H1 (cell line): ENCODE measurements around the gene MYRF. TPM values are rescaled to one million over a fixed set of nuclear protein-coding genes. Genes with fewer than 3 reads are reported as not detected.

Experiments used
- CTCF ChIA-PET: fragments of 300-600 bp; sonication (Branson Sonifier 250); formaldehyde crosslinking; loops from one replicate; lab custom pipeline; 2021; ENCODE audit not compliant: partially characterized antibody; lab: Charles Lee
- POLR2A ChIA-PET: fragments of 300-600 bp; sonication (Branson Sonifier 250); formaldehyde crosslinking; loops from one replicate; lab custom pipeline; 2021; ENCODE audit warnings: inconsistent platforms; ENCODE audit not compliant: partially characterized antibody; lab: Charles Lee
- DNase-seq, 2 experiments: peaks; one replicate each; pipeline versions ENCODE4 v3.0.0 to v3.0.0-alpha.2; 2010 to 2022; ENCODE audit warnings: low spot score in 2 of 2, low read depth in 1 of 2, mixed read lengths in 1 of 2
- FAIRE-seq: peaks from 2 replicates; lab custom pipeline; 2011; peaks lifted over from hg19 to GRCh38; lab: Jason Lieb, UNC
- H2AFZ ChIP-seq: 2 replicates; pipeline ENCODE4 v1.8.1; 2012; ENCODE audit warnings: low read length, inconsistent platforms
- H2AK5ac ChIP-seq: 2 replicates; pipeline ENCODE4 v1.6.1; 2013; ENCODE audit warnings: low read depth, low read length
- H2BK120ac ChIP-seq: replicated peaks from 2 replicates; pipeline ENCODE3; 2013; ENCODE audit warnings: low read depth, low read length, inconsistent platforms
- H2BK12ac ChIP-seq: 2 replicates; pipeline ENCODE4 v1.6.1; 2013; ENCODE audit warnings: low read depth, low read length
- H2BK15ac ChIP-seq: 2 replicates; pipeline ENCODE4 v1.6.1; 2013; ENCODE audit warnings: low read length
- H2BK20ac ChIP-seq: 2 replicates; pipeline ENCODE4 v1.6.1; 2013; ENCODE audit warnings: low read length
- H2BK5ac ChIP-seq: 2 replicates; pipeline ENCODE4 v1.6.1; 2013; ENCODE audit warnings: low read depth, low read length
- H3K14ac ChIP-seq: 2 replicates; pipeline ENCODE4 v1.6.1; 2013; ENCODE audit warnings: inconsistent platforms; ENCODE audit not compliant: insufficient read length
- H3K18ac ChIP-seq: 2 replicates; pipeline ENCODE4 v1.6.1; 2013; ENCODE audit warnings: low read length; ENCODE audit errors: extremely low read depth
- H3K23ac ChIP-seq: 2 replicates; pipeline ENCODE4 v1.6.1; 2013; ENCODE audit warnings: inconsistent platforms; ENCODE audit not compliant: insufficient read length
- H3K23me2 ChIP-seq: 2 replicates; pipeline ENCODE4 v1.6.1; 2013; ENCODE audit warnings: low read depth, low read length
- H3K27ac ChIP-seq: 2 replicates; pipeline ENCODE4 v1.6.1; 2011; ENCODE audit warnings: low read depth, low read length, inconsistent platforms
- H3K27me3 ChIP-seq, 4 experiments: replicated peaks in 1 of 4; 1 replicate in 1 of 4; 2 replicates in 3 of 4; pipeline versions ENCODE4 v1.6.1 to v1.8.1; 2011 to 2013; ENCODE audit warnings: low read length in 3 of 4, mild to moderate bottlenecking in 3 of 4, inconsistent platforms in 2 of 4, mixed read lengths in 2 of 4, moderate library complexity in 1 of 4; ENCODE audit not compliant: control insufficient read depth in 3 of 4, insufficient read depth in 3 of 4; ENCODE audit errors: extremely low read depth in 1 of 4
- H3K36me3 ChIP-seq, 4 experiments: 2 replicates each; pipeline versions ENCODE4 v1.6.1 to v1.8.1; 2011 to 2013; ENCODE audit warnings: mild to moderate bottlenecking in 4 of 4, low read length in 3 of 4, moderate library complexity in 2 of 4, control low read depth in 1 of 4, inconsistent platforms in 1 of 4; ENCODE audit not compliant: insufficient read depth in 4 of 4, control insufficient read depth in 2 of 4
- H3K4ac ChIP-seq: replicated peaks from 2 replicates; pipeline ENCODE3; 2013; ENCODE audit warnings: low read length, low read depth, mixed read lengths, inconsistent platforms; ENCODE audit not compliant: insufficient read length
- H3K4me1 ChIP-seq, 4 experiments: replicated peaks in 1 of 4; 1 replicate in 1 of 4; 2 replicates in 3 of 4; pipeline versions ENCODE4 v1.6.1 to v1.8.1; 2011 to 2013; ENCODE audit warnings: low read length in 3 of 4, inconsistent platforms in 2 of 4, mixed read lengths in 1 of 4; ENCODE audit not compliant: insufficient read depth in 4 of 4, control insufficient read depth in 3 of 4
- H3K4me2 ChIP-seq, 2 experiments: 2 replicates each; pipeline versions ENCODE4 v1.6.1 to v1.8.1; 2011 to 2013; ENCODE audit warnings: low read depth in 2 of 2, low read length in 2 of 2, control low read depth in 1 of 2, inconsistent platforms in 1 of 2, mild to moderate bottlenecking in 1 of 2; ENCODE audit not compliant: insufficient read depth in 1 of 2
- H3K4me3 ChIP-seq, 4 experiments: fragments of 200-600, 300-600 bp in 1 of 4; sonication (generic), shearing (Covaris generic), sonication (Bioruptor Twin) in 1 of 4; 2 replicates each; pipeline versions ENCODE4 v1.5.1 to v1.8.1; 2011 to 2016; ENCODE audit warnings: low read length in 4 of 4, low read depth in 3 of 4, control low read depth in 2 of 4, inconsistent platforms in 2 of 4, mild to moderate bottlenecking in 2 of 4, mixed read lengths in 1 of 4, moderate library complexity in 1 of 4; ENCODE audit not compliant: insufficient read depth in 2 of 4; ENCODE audit errors: extremely low read depth in 1 of 4
- H3K56ac ChIP-seq: replicated peaks from 2 replicates; pipeline ENCODE3; 2013; ENCODE audit warnings: low read depth, mild to moderate bottlenecking, mixed read lengths, low read length, inconsistent platforms; ENCODE audit not compliant: insufficient read length
- H3K79me1 ChIP-seq: 2 replicates; pipeline ENCODE4 v1.6.1; 2013; ENCODE audit warnings: low read depth, low read length, control low read depth
- H3K79me2 ChIP-seq, 2 experiments: 2 replicates each; pipeline versions ENCODE4 v1.6.1 to v1.8.1; 2012 to 2013; ENCODE audit warnings: low read length in 2 of 2, mild to moderate bottlenecking in 2 of 2, inconsistent platforms in 1 of 2; ENCODE audit not compliant: insufficient read depth in 2 of 2, control insufficient read depth in 1 of 2
- H3K9ac ChIP-seq, 4 experiments: replicated peaks in 1 of 4; 1 replicate in 1 of 4; 2 replicates in 3 of 4; pipeline versions ENCODE4 v1.6.1 to v1.8.1; 2011 to 2013; ENCODE audit warnings: low read depth in 3 of 4, low read length in 3 of 4, control low read depth in 2 of 4, mild to moderate bottlenecking in 2 of 4, moderate library complexity in 2 of 4, inconsistent platforms in 1 of 4; ENCODE audit errors: extremely low read depth in 1 of 4
- H3K9me3 ChIP-seq, 2 experiments: 2 replicates each; pipeline versions ENCODE4 v1.6.1 to v1.8.1; 2012 to 2013; ENCODE audit warnings: mild to moderate bottlenecking in 2 of 2, moderate library complexity in 2 of 2, control low read depth in 1 of 2, inconsistent platforms in 1 of 2, low read depth in 1 of 2, low read length in 1 of 2, mixed read lengths in 1 of 2; ENCODE audit not compliant: insufficient read depth in 2 of 2
- H4K20me1 ChIP-seq, 2 experiments: replicated peaks in 1 of 2; 2 replicates each; pipeline versions ENCODE3 to v1.8.1; 2011 to 2013; ENCODE audit warnings: inconsistent platforms in 2 of 2, low read length in 2 of 2, mild to moderate bottlenecking in 1 of 2; ENCODE audit not compliant: insufficient read depth in 2 of 2, control insufficient read depth in 1 of 2
- H4K5ac ChIP-seq: 2 replicates; pipeline ENCODE4 v1.6.1; 2013; ENCODE audit warnings: low read length, low read depth, mixed read lengths, inconsistent platforms; ENCODE audit not compliant: insufficient read length
- H4K8ac ChIP-seq: 2 replicates; pipeline ENCODE4 v1.8.0; 2013; ENCODE audit warnings: mild to moderate bottlenecking, moderate library complexity, low read length, inconsistent platforms; ENCODE audit not compliant: insufficient read depth; ENCODE audit errors: extremely low read depth
- H4K91ac ChIP-seq: replicated peaks from 2 replicates; pipeline ENCODE3; 2013; ENCODE audit warnings: low read length, mixed read lengths, inconsistent platforms; ENCODE audit not compliant: insufficient read length
- HDAC2 ChIP-seq, 2 experiments: fragments of 300-600 bp in 1 of 2; sonication (generic) in 1 of 2; IDR thresholded peaks; 2 replicates each; pipeline ENCODE4 v1.6.1; 2011 to 2012; ENCODE audit warnings: low read depth in 2 of 2, low read length in 2 of 2, mild to moderate bottlenecking in 2 of 2, moderate library complexity in 2 of 2, borderline replicate concordance in 1 of 2, inconsistent platforms in 1 of 2
- POLR2AphosphoS5 ChIP-seq: IDR thresholded peaks from 2 replicates; pipeline ENCODE4 v1.6.1; 2011; ENCODE audit warnings: low read depth, low read length
- SRF ChIP-seq: IDR thresholded peaks from 2 replicates; pipeline ENCODE4 v1.6.1; 2011; ENCODE audit warnings: mild to moderate bottlenecking, low read depth, low read length, moderate library complexity
- TEAD4 ChIP-seq: IDR thresholded peaks from 2 replicates; pipeline ENCODE4 v1.6.1; 2012; ENCODE audit warnings: low read depth, low read length, inconsistent platforms, mixed read lengths
- WGBS, 2 experiments: shearing (Covaris generic) in 1 of 2; methylation state at CpG; one replicate each; pipeline versions ENCODE4 v1.1.6 to v1.1.7; 2013 to 2015; ENCODE audit warnings: low lambda C conversion rate in 2 of 2, mixed read lengths in 2 of 2, inconsistent platforms in 1 of 2, low coverage in 1 of 2, missing lambda C conversion rate in 1 of 2; ENCODE audit not compliant: insufficient replicate concordance in 2 of 2, insufficient coverage in 1 of 2, insufficient read length in 1 of 2; ENCODE audit errors: extremely low coverage in 1 of 2, missing lambda C conversion rate in 1 of 2; 5-methylcytosine and 5-hydroxymethylcytosine counted together
- polyA plus RNA-seq, 7 experiments: library from polyadenylated mRNA; depleted of rRNA in 3 of 7; stranded (reverse) in 5 of 7; unstranded in 2 of 7; fragments of >200 nt in 5 of 7; fragments of 200-250 nt in 2 of 7; gene quantifications; 1 replicate in 5 of 7; 2 replicates in 1 of 7; 4 replicates in 1 of 7; pipeline versions ENCODE4 v1.2.1 to v1.2.3, GENCODE V29; 2011 to 2013; ENCODE audit warnings: missing spikeins in 2 of 7, mixed read lengths in 2 of 7
- total RNA-seq: library from RNA; stranded (reverse); fragmentation: NEBNext Ultra II Directional; extraction: Animal tissue kit (Norgen Biotek cat#: 25700); gene quantifications from 2 replicates; pipeline ENCODE4 v1.2.1, GENCODE V29; 2021

The MYRF gene
- total and polyA plus RNA-seq, 2 of the 8 experiments (the other 6 are each of a cell fraction or from before 2014, with no cell fraction given): 6.0 to 6.1 TPM

GRCh38 chr11:61771985-61772455, 19.6 kb downstream of the MYRF start:
- Histone ChIP-seq H4K5ac (no peak overlapping the region), H2BK5ac (peak overlapping the region; percentile 73; the same call in 1 of the 2 replicates), H2AK5ac (peak overlapping the region; percentile 82; the same call in 1 of the 2 replicates), H3K56ac (no peak overlapping the region), H3K4me1 (peaks cover 0 to 23% (median 15%) of the 10 kb centered on the region in 4 experiments; a peak in 6 of 7 replicates), H3K18ac (peak overlapping the region; percentile 7; the same call in 1 of the 2 replicates), H3K79me1 (no peaks in the 10 kb centered on the region), H3K4ac (no peak overlapping the region), H3K4me3 (no peak overlapping the region), H3K4me2 (no peak overlapping the region), H4K91ac (peak overlapping the region; percentile 91), H3K9me3 (no peaks in the 10 kb centered on the region), H3K23ac (no peak overlapping the region), H2BK12ac (peak overlapping the region; percentile 98; the same call in 1 of the 2 replicates), H2BK15ac (no peak overlapping the region), H2BK20ac (no peak overlapping the region), H3K14ac (no peak overlapping the region), H3K27me3 (no peaks in the 10 kb centered on the region), H3K79me2 (no peaks in the 10 kb centered on the region), H2AFZ (no peak overlapping the region), H3K36me3 (no peaks in the 10 kb centered on the region), H2BK120ac (no peak overlapping the region), H3K23me2 (no peaks in the 10 kb centered on the region), H4K8ac (peak overlapping the region; percentile 72), H4K20me1 (no peaks in the 10 kb centered on the region), H3K27ac (no peak overlapping the region), H3K9ac (no peak overlapping the region)
- FAIRE-seq: no peak
- ChIA-PET POLR2A (interaction anchor here (1.1 to 4.0 kb wide), 4 partner anchors 16 to 28 kb away, joined by 4 to 16 read pairs (median 8); partner anchors contain the start of genes FEN1 and TMEM258), CTCF (interaction anchor here (0.7 to 4.9 kb wide), 8 partner anchors 9 to 39 kb away, joined by 3 to 52 read pairs (median 5); no protein-coding TSS in a partner anchor)
- TF ChIP-seq HDAC2 (IDR thresholded peaks at IDR 0.05; ENCODE audit: borderline replicate concordance in 1 of 2, low read depth in 2 of 2, low read length in 2 of 2): no peak
- TF ChIP-seq POLR2AphosphoS5: no peak
- 0 out of 2 replicates have a peak, but pooled peaks have one; percentile 3 for TF ChIP-seq SRF
- TF ChIP-seq TEAD4: peak; percentile 54; the same call in 1 of the 2 replicates
- WGBS, 2 experiments: 77% methylated on average over 3 of the region's 7 CpGs; no CpG with 5 or more reads in 1 of the 2 experiments
- DNase-seq: no peak
